Superior temporal gyrus (tissue), 1 donor: Measurements from ENCODE around the gene HOXA7.

ENCODE experiments used
- DNase-seq: peaks from one replicate; pipeline ENCODE4 v3.0.0-alpha.2; 2016; ENCODE audit errors: extremely low spot score

Gene HOXA7

DNA sequence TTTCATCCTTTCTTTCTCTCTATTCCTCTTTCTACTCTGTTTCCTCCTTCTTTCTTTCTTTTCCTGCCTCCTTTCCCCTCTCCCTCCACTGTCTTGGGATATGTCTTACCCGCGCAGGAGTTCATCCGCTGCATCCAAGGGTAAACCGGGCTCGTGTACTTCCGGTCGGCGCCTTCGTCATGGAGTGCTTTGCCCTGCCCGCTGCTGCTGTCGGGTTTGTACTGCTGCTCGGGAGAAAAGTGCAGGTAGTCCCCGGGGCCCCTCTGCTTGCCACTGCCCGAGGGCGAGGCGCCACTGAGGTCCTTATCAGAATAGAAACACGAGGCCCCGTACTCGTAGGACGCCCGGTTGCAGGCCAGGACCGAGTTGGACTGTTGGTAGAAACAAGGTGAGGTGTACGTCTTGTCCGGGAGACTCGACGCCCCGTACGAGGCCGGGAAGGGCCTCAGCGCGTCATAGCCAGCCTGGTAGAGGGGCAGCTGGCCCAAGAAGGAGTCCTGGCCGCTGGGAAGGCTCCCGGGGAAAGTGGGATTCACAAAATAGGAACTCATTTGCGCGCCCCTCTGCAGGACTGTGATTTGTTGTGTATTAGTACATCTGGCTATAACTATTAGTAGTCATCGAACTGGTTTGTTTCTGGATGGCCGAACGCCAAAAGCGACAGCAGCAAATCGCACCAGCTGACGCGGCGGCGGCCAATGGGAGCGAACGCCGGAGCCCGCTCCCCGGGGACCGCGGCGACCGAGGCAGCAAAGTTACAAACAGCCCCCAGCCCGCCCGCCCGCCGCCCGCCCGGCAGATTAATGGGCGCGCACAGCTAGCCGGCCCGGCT lies 9.1 kb downstream of the HOXA7 start, which contains the start of gene HOXA6:
TSS of gene HOXA6 (minus strand) at position 576 of the 832 bp plus-strand sequence. CDS start at position 551, 25 bp downstream.
- no peak for DNase-seq

- no peak for DNase-seq
These were observed 9.8 kb downstream of the HOXA7 start for GRCh38 chr7:27146491-27147198.

GRCh38 chr7:27145914-27146412 lies 10.5 kb downstream of the HOXA7 start:
- no peak for DNase-seq

DNA sequence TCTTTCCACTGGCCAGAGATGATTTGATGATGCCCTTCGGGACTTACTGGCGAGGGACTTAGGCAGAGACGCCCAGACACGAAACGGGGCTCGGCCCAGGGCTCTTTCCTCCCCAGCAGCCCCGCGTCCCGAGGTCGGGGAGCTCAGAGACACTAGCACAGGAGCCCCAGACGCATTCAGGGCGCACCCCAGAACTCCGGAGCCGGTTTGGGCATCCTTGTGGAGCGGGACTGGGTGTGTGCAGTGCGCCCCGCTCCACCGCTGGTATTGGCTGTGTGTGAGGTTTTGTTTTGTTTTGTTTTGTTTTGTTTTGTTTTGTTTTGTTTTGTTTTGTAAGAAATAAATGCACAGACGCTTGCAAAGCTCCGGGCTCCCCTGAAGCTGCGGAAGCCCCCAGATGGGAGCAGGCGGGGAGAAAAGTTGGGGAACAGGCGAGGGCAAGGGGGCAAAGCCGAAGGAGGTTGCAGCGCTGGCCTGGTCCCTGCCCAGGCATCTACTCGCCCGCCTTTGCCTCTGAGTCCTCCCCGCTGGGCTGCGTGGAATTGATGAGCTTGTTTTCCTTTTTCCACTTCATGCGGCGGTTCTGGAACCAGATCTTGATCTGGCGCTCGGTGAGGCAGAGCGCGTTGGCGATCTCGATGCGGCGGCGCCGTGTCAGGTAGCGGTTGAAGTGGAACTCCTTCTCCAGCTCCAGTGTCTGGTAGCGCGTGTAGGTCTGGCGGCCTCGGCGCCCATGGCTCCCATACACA lies 11.1 kb downstream of the HOXA7 start:
- DNase-seq, result no peak

DNA sequence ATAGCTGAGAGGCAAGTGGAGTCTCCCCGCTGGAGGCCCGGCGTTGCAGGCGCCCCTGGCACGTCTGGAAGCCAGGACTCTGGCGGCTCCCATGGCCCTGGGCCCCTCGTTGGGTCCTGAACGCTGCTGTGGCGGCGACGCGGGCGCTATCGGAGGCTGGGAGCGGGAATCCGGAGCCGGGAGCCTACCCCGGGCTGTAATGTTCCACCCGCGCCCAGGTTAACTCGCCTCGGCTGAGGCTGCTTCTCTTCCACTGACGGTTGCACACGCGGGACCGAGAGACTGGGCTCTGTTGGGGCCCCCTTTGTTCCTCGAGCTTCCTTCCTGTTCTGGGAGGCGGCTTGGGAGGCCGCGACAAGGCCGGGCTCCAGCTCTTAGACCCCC lies 11.7 kb downstream of the HOXA7 start:
- no peak for DNase-seq

DNA sequence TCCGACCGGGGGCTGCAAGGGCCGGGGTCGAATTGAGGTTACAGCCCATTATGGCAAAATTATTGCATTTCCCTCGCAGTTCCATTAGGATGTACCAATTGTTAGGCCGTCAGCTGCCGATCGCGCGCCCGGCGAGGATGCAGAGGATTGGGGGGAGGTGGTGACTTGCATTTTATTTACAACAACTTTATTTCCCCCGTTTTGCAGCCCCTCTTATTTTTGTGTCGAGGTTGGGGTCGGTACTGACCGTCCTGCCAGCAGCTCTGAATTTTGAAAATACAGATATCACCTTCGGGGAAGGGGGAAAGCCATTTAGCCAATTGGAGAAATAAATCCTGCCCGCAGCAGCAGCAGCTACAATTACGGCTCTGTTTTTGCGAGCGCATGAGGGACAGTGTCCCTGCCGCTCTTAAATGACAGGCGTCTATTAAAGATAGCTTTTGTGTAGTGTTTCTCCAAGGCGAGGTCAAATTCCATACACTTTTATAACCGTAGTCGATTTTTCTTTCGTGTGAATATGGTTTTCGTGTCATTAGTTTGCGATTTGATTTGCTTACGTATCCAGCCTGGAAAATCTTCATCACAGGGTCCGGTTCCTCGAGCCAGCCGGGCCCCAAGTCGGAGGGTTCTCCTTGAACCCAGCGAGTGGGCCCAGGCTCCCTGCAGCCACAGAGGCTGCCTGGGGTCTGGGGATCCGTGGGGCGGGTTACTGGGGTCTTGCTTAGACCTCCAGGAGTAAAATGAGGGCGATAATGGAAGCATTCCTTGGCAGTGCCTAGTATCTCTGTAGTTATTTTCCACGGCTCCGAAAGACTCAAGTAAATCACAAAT lies 12.3 kb downstream of the HOXA7 start:
- no peak for DNase-seq

DNA sequence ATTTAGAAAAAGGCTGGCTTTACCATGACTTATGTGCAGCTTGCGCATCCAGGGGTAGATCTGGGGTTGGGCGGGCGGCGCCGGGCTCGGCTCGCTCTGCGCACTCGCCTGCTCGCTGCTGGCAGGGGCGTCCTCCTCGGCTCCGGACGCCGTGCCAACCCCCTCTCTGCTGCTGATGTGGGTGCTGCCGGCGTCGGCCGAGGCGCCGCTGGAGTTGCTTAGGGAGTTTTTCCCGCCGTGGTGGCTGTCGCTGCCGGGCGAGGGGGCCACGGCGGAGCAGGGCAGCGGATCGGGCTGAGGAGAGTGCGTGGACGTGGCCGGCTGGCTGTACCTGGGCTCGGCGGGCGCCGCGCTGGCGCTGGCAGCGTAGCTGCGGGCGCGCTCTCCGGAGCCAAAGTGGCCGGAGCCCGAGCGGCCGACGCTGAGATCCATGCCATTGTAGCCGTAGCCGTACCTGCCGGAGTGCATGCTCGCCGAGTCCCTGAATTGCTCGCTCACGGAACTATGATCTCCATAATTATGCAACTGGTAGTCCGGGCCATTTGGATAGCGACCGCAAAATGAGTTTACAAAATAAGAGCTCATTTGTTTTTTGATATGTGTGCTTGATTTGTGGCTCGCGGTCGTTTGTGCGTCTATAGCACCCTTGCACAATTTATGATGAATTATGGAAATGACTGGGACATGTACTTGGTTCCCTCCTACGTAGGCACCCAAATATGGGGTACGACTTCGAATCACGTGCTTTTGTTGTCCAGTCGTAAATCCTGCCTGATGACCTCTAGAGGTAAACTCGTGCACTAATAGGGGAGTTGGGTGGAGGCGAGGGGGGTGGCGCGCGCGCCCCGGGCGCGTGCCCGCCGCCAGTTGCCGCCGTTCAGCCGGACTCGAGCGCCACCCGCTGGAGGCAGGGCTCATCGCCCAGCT lies 13.2 kb downstream of the HOXA7 start, which contains the start of gene HOXA5:
TSS of gene HOXA5 (minus strand) at position 659 of the 927 bp plus-strand sequence. CDS start at position 585, 74 bp downstream.
- DNase-seq, result no peak

GRCh38 chr7:27142580-27143022 lies 13.9 kb downstream of the HOXA7 start:
- DNase-seq, result no peak

DNA sequence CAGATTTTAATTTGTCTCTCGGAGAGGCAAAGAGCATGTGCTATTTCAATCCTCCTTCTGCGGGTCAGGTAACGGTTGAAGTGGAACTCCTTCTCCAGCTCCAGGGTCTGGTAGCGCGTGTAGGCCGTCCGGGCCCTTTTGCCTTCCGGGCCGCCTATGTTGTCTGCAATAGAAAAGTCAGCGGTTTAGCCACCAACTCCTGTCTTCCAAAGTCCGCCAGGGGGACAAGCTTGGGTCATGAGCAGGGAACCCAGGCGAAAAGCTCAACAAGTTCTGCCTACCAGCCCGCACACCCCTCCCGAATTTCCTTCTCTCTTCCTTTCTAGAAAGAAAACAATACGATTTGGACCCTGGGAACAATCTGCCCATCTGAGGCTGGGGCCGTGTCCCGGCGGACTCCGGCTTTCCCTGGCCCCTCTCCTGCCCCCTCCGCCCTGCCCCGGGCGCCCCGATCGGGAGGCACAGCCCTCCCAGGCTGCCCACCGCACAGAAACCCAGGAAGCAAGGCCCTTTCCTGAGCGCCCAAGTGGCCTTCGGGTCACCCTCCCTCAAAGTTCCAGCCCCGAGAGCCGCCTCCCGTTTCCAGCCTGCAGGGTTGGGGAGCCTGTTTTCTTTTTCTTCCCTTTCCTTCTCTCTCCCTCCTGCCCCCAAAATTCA lies 14.4 kb downstream of the HOXA7 start:
- no peak for DNase-seq

DNA sequence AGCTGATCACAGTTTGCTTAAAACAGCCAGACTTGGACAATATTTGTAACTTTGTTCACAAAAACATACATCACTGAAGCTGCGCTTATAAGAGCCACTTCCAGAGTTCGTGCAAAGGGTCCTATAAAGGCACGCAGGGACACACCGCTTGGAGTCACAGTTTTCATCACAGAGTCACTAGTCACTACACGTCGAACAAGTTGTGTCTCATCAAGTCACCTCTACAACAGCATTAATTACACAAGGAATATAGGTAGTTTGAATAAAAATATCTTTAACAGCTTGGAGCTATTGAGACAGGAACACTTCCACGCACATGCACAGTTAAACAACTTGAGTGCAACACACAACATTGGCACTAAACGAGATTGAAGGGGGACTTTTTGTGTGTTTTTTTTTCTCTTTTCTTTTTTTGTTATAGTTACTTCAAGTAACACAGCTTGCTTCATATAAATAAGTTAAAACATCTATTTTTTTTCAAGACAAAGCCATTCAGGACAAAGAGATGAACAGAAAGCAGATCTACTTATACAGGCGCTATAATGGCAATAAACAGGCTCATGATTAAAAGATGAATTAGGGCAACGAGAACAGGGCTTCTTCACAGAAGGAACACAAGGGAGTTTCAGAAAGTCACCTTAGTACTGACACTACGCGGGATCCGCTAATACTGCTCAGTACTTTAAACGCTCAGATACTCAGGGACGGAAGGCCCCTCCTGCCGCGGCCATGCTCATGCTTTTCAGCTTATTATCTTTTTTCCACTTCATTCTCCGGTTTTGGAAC lies 15.1 kb downstream of the HOXA7 start:
- no peak for DNase-seq

- no peak for DNase-seq
These were observed 16.2 kb downstream of the HOXA7 start for GRCh38 chr7:27140126-27140857.

DNA sequence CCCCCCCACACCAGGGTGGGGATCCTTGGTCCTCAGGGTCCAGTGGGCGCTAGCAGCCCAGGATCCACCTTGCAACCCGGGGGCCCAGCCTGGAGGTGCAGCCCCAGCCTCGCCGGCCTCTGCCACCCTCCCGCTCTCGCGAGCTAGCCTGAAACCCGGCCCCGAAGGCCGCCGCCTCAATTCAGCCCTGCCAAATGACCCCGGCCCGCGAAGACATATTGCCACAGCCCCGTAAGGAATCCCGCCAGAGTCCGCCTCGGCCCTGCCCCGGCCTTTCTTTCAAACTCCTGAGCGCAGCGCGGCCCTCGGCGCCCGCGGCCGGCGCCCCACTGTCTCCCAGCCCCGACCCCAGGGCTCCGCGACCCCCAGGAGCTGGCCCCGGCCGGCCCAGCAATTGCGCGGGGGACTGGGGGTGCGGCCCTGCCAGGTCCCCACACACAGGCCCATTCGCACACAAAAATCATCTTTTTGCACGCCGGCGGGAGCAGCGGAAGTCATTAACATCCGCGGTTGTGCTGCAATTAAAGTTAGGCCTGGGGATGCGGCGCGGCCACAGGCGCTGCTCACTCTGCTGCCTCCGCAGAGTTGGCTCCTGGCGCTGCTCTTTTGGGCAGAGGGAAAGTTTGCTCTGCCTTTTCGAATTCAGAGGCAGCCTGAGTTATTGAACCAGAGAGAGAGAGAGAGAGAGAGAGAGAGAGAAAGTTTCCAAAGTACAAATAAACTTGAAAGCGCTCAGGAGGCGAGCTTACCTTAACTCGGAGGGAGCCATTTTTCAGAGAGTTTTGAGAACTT lies 16.9 kb downstream of the HOXA7 start:
- no peak for DNase-seq

GRCh38 chr7:27138985-27139333 lies 17.5 kb downstream of the HOXA7 start:
- no peak for DNase-seq

GRCh38 chr7:27138472-27138871 lies 18.0 kb downstream of the HOXA7 start:
- no peak for DNase-seq

DNA sequence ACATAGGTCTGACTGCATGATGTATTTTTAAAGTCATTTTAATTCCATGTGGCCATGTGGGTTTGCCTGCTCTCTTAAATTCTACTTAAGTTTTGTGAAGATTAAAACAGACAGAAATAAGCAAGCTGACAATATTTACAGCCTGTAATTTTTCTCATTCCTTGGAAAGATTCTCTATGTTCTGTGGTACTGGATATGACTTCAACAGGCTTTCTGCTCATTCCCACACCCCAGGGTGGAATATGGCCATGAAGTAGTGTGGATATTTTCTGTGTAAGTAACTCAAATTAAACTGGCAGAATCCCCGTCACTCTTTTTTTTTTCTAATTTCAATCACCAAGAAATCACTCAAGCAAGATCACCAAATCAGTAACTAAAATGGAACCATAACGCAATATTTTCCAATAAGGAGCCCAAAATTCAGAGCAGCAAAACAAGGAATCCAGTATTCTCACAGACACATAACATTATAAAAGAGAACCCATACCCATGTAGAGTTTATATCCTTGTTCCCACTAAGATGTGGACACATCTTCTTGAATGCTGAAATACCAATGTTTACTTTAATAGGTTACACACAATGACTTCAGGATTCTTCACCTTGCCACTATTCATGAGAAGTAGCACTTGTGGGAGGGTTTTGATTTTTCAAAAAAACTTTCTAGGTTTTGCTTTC lies 18.7 kb downstream of the HOXA7 start:
- no peak for DNase-seq

GRCh38 chr7:27134392-27134791 lies 22.1 kb downstream of the HOXA7 start:
- no peak for DNase-seq
